Inferior parietal cortex (tissue), 1 donor: Measurements from ENCODE around the gene KCNQ1OT1.
A peak's percentile ranks its signal among the peaks of the same experiment; 100 is the strongest.

Experiments
- DNase-seq: peaks from one replicate; pipeline ENCODE4 v3.0.0-alpha.2; 2016; ENCODE audit errors: extremely low spot score

The KCNQ1OT1 gene

DNA sequence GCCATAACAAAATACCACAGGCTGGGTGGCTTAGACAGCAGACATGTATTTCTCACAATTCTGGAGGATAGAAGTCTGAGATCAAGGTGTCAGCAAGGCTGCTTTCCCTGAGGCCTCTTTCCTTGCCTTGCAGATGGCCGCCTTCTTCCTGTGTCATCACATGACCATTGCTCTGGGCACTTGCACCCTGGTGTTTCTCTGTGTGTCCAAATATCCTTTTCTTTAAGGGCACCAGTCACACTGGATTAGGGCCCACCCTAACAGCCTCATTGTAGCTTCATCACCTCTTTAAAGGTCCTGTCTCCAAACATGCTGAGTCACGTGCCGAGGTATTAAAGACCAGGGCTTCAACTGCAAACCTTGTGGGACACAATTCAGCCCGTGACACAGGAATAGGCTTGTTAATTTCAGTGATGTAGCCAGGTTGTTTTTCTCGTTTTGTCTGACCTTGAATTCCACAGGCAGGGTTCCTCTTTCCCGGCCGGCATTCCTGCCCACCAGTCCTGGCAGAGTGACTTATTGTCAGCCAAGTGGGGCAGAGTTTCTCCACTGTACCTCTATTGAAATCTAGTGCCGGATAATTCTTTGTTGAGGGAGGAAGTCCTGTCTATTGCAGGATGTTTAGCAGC lies 100.1 kb downstream of the KCNQ1OT1 start:
- DNase-seq: no peak

DNA sequence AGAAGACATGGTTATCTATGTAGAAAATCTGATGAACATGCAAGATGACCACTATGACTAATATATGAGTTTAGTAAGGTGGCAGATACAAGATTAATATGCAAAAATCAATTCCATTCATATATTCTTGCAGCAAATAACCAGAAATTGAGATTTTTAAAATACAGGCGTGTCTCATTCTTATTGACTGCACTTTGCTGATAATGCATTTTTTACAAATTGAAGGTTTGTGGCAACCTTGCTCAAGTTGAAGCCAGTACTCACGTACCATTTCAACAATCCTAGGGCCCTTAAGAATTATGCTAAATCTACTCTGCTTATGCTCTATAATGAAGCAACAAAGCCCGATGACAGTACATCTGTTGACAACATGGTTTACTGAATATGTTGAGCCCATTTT lies 104.6 kb downstream of the KCNQ1OT1 start:
- no peak for DNase-seq

- no peak for DNase-seq
These were observed 105.5 kb downstream of the KCNQ1OT1 start for GRCh38 chr11:2594267-2594666.

GRCh38 chr11:2593393-2593950 lies 106.3 kb downstream of the KCNQ1OT1 start:
- no peak for DNase-seq

DNA sequence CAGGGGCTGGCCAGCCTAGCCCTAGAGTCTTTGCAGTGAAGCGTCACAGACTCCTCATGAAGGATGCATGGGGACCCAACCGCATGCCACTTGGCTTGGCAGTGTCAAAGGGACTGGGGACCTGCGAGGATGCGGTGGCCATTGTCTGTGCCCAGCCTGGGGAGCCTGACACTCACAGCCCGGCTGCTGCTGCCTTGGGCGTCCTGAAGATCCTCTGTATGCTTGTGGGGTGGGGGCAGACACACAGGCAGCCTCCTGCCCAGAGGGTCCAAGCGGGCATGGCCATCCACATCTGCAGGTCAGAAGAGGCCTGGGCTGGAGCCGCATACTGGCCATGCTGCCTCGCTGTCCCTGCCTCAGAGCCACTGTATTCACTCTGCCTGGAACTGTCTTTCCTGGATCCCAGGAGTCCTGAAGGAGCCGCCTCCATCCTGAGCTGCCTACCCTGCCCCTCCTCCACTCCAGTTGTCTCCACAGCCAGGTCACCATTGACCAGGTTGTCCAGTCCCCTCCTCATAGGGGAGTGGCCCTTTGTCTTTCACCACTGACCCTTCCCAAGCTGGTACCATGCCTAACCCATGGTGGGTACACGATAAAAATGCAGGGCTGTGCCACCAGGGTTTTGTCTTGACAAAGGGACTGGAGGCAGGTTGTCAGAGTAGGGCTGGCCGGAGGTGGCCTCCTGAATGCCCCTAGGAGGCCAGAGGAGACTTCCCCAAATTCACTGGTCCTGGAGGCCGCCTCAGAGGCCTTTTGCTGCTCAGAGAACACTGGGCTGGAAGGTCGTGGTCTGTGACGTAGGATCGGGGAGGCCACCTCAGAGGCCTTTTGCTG lies 107.0 kb downstream of the KCNQ1OT1 start:
- DNase-seq: no peak

DNA sequence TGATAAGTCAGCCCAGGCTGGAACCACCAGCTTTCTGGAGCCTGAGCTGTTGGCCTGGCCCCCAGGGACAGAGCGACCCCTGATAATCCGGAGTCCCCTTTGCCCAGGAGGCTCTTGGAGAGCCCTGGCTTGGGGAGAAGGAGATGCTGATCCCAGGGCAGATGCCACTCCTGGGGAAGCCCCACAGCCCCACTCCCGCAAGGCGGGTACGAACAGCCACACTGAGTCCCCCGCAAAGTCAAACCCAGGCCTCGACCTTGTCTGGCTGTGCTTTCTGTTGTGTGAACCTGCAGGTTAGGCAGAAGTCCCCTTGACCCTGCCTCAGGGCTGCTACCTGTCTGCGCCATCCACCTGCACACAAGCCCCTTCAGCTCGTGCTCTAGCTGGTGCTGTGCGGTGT lies 108.0 kb downstream of the KCNQ1OT1 start:
- DNase-seq: no peak

DNA sequence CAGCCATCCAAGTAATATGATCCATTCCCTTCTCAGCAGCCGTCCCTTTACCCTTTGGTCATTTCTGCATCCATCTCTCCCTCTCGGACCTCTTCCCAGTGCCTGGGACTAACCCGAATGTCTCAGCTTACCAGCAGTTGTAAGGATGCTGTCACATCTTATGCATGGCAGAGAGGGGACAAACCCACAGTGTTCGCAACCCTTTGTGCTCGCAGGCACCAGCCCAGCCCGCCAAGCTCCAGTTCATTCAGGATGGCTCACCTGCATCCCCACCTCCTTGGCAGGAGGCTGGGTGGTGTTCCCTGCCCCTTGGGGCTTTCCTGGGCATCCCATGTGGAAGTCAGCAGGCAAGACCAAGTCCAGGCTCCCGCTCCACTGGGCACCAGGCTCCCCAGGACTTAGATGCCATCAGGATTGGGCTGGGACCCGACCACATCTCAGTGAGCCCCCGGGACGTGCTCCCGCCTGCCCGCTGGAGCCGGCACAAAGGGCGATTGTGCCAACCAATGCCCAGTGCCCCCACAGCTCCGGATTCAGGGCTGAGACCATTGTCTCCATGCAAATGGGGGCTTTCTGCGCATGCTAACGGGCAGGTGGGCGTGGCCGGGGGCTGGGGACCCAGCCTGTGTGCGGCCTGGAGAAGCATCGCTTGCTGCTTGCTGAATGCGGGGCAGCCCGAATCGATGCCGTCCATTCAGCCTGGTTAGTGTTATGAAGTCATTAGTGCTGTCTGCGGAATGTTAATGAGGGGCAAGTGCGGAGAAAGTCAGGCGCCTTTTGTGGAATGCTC lies 108.6 kb downstream of the KCNQ1OT1 start:
- peak; percentile 71 for DNase-seq

DNA sequence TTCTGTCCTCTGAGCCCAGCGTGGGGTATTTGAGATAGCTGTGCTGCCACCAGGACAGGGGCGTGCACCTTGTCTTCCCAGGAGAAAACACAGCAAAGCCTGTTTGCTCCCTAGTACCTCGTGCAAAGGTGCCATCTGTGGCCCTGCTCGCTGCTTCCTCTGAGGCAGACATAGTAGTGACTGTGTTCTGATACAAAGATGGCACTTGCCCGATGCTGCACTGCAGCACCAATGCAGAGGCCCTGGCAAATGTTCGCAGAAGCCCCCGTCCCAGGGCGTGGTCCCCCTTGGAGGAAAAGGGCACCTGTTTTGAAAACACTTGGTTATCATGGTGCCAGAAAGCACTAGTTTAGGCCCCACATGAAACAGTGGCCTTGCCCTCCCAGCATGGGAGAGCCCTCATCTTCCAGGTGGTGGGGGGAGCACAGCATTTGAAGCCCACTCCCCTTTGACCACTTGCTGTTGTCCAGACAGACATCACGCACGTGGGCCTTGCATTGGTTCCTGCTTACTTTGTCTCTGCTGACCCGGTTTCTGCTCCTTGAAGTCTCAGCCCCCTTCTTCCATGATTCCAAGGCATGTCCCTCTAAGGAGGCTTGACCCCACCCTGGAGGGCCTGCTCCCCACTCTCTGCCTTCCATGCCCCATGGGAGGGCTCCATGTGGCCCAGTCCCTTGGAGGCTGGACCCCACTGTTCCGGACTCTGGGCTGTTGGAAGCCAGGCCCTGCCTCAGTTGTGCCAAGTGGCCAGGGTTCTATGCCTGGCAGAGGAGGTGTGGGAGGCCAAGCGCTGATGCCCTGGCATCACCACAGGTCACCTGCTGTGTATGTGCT lies 109.4 kb downstream of the KCNQ1OT1 start:
- no peak for DNase-seq

- DNase-seq: no peak
These were observed 110.3 kb downstream of the KCNQ1OT1 start for GRCh38 chr11:2589538-2589934.

- DNase-seq: no peak
These were observed 110.8 kb downstream of the KCNQ1OT1 start for GRCh38 chr11:2588809-2589537.

DNA sequence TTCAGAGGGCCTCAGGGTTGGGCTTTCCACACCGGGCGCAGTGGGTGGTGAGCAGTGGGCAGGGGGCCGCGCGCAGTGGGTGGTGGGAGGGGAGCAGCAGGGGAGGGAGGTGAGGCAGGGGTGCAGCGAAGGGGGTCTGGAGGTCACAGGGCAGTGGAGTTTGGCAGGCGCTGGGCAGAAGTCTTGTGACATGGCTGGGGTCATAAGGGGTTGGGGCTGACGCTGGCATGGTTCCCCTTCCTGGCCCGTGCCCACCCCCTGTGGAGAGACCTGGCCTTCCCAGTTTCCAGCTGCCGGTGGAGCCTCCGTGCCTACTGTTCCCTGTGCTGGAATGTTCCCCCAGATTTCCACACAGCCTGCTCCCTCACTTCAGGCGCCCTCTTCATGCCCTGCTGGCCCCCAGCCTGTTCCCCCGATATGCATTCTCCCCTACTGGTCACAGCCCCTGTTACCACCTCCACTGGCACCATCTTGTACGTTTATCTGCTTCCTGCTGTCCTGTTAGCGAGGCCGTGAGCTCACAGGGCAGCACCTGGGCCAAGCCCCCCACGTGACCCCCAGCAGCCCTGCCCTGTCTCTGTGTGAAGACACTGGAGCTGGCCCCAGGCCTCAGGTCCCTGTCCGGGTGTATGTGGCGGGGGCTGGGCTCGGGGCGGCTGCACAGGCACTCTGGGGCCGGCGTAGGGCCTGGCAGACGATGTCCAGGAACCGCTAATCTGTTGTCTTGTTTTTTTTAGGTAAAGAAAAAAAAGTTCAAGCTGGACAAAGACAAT lies 111.6 kb downstream of the KCNQ1OT1 start:
- DNase-seq: no peak

- DNase-seq: no peak
These were observed 112.5 kb downstream of the KCNQ1OT1 start for GRCh38 chr11:2587132-2587930.

DNA sequence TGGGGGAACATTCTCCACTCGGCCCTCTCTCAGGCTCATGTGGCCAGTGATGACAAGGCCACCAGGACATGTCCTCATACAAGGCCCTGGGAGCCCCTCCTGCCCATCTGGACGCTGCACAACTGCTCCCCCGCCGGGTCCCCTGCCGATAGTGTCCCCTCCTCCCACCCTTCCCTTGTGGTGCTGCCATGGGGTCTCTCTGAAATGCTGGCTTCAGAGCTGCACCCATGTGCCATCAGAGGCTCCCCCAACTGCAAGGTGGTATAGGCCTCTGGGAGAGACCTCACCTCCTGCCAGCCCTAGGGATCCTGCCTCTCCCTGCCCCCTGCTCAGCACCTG lies 113.0 kb downstream of the KCNQ1OT1 start:
- DNase-seq: no peak

DNA sequence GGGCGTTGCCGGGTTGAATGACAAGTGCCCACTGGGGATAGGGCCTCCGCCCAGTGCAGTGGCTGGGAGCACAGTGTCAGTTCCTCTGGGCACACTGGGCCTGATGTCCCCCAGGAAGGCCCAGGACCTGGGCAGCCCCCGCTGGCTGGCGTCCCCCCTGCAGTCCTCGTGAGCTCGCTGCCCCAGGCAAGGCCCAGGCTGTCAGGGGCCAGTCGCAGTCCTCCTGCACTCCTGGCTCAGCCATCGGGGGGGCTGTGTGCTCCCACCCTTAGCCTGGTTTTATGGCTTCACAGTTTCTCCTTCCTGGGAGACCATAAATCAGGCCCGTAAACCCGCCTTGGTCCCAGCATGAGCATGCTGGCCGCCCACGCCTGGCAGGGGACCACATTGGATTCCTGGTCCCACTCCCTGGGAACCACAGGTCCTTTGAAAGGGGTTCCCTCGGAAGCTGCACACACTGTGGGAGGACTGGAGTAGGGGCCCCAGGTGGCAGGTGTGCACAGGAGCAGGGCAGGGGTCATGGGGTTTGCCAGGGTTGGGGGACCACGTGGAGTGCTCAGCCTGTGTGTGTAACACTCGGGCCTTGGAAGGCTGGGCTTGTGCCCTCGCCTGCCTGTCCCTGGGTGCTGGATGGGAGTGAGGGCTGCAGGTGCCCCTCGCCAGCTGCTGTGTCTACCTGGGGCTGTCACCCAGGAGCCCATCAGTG lies 113.6 kb downstream of the KCNQ1OT1 start:
- no peak for DNase-seq

DNA sequence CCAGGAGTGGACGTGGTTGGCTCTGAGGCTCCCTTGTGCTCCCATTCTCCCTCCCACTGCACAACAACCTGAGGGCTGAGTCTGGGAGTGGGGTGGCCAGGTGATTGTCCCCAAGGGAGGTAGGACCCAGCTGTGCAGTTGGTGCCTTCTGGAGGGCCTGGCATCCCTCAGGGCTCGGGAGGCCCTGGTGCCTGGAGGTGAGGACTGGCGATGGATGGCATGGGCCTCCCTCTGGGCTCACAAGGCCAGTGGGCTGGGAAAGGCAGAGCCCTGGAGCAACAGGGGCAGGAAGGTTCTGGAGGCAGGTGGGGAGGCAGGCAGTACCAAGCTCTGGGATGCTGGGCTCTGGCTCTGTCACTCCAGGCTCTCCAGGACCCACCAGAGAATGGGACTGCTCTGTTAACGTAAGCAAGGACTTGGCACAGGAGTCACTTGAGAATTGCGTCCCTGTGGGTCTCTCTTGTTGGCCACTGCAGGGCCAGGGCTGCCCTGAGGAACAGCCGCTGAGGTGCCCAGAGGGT lies 114.2 kb downstream of the KCNQ1OT1 start:
- no peak for DNase-seq

- DNase-seq: no peak
These were observed 114.8 kb downstream of the KCNQ1OT1 start for GRCh38 chr11:2584812-2585565.

DNA sequence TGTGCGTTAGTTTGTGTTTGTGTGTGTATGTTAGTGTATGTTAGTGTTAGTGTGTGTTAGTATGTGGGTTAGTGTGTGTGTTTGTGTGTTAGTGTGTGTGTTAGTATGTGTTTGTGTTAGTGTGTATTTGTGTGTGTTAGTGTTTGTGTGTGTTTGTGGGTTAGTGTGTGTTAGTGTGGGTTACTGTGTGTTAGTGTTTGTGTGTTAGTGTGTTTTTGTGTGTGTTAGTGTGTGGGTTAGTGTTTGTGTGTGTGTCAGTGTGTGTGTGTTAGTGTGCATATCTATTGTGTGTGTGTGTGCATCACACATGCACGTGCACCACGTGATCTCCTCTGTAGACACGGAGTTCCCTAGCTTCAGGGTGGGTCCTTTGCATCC lies 115.4 kb downstream of the KCNQ1OT1 start:
- no peak for DNase-seq

DNA sequence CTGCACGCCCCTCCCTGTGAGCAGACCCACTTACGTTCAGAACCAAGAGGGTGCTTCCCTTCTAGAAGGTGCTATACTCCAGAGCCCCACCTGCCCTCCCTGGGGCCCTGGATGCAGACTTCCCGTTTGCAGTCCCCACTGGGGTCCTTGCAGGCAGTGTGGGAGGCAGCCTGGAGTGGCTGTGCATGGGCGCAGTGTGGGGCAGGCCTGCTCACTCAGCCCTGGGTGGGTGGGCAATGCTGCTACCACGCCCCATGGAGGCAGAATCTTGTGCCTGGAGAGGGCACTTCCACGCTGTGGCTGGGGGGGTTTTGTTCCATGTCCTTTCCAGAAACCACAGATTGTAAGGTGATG lies 116.2 kb downstream of the KCNQ1OT1 start:
- no peak for DNase-seq
